GM11168 (cell line): ENCODE results near the gene SLC4A4.

Experiments used
- in situ Hi-C: fragments of 300-500 bp; cut with MboI; formaldehyde crosslinking; loops from one replicate; pipeline ENCODE4 v1.12.0; 2022; ENCODE audit warnings: low sequenced_read_pairs; ENCODE audit not compliant: unreplicated experiment

SLC4A4 gene

GRCh38 chr4:71584585-71584984 is 245.8 kb downstream of the SLC4A4 start:
- in situ Hi-C loops, result no loop called here

GRCh38 chr4:71586087-71586763 is 247.4 kb downstream of the SLC4A4 start:
- in situ Hi-C loops, result no loop called here

GRCh38 chr4:71587995-71588394 is 249.2 kb downstream of the SLC4A4 start:
- in situ Hi-C loops, result no loop called here

DNA sequence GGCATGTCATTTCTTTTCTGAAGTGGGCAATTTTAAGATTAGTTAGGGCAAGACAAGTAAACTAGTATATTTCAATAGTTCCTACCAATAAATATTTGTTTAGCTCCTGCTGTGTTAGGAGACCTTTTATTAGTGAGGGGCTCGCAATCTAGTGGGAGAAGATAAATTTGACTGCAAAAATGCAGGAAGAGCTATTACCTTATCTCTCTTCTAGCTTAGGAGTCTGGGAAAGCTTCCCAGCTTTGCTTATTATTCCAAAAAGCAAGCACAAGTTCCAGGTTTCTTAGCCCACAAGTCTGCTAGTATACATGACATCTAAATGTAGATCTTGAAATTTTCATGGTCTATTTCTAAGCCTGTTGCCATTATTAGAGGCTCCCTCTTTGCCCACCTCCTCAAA is 254.0 kb downstream of the SLC4A4 start:
- in situ Hi-C loops, result no loop called here

DNA sequence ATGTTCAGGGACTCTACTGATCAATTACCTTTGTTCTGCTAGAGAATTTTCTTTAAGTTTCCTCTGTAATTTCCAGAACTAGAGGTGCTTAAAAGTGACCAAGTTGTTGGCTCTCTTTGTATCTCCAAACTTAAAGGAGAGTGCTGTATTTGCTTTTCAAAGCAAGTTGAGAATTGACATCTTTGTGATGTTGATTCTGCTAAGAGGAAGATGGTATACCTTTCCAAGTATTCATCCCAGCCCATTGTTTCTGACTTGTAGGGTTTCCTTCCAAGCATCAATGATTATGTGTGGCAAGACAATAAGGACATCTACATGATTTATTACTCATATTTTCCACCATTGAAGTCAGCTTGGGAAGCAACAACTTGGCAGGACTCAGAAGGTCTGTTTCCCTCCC is 254.5 kb downstream of the SLC4A4 start:
- in situ Hi-C loops, result no loop called here

GRCh38 chr4:71595576-71596108 is 256.8 kb downstream of the SLC4A4 start:
- in situ Hi-C loops, result no loop called here

GRCh38 chr4:71599578-71599977 is 260.8 kb downstream of the SLC4A4 start:
- in situ Hi-C loops, result no loop called here

- in situ Hi-C loops, result no loop called here
Measured at GRCh38 chr4:71602289-71602900, 263.6 kb downstream of the SLC4A4 start.

DNA sequence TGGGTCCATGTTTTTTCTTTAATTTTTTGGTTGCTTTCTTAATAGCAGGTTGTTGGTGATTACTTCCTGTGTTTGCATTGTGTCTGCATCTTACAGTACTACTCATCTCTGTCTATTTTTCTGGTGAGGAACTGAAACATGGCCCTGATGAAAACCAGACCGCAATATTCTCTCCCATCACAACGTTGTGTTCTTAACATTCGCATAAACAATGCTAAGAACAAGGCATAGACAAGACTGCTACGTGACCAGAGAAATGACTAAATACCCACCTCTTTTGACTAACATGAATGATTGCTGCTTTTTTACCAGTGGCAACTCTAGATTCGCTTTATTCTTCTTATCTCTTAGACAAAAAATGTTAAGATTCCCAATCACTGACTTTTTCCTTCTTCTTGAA is 266.0 kb downstream of the SLC4A4 start:
- in situ Hi-C loops, result no loop called here

DNA sequence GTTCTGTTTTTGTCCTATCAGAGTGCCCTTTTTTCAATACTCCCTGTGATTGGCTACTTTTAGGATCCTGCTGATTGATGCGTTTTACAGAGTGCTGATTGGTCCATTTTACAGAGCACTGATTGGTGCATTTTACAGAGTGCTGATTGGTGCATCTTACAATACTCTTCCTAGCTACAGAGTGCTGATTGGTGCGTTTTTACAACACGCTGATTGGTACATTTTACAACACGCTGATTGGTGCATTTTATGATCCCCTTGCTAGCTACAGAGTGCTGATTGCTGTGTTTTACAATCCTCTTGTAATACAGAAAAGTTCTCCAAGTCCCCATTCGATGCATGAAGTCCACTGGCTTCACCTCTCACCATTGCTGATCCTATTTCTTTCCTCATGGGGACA is 268.3 kb downstream of the SLC4A4 start:
- in situ Hi-C loops, result no loop called here

DNA sequence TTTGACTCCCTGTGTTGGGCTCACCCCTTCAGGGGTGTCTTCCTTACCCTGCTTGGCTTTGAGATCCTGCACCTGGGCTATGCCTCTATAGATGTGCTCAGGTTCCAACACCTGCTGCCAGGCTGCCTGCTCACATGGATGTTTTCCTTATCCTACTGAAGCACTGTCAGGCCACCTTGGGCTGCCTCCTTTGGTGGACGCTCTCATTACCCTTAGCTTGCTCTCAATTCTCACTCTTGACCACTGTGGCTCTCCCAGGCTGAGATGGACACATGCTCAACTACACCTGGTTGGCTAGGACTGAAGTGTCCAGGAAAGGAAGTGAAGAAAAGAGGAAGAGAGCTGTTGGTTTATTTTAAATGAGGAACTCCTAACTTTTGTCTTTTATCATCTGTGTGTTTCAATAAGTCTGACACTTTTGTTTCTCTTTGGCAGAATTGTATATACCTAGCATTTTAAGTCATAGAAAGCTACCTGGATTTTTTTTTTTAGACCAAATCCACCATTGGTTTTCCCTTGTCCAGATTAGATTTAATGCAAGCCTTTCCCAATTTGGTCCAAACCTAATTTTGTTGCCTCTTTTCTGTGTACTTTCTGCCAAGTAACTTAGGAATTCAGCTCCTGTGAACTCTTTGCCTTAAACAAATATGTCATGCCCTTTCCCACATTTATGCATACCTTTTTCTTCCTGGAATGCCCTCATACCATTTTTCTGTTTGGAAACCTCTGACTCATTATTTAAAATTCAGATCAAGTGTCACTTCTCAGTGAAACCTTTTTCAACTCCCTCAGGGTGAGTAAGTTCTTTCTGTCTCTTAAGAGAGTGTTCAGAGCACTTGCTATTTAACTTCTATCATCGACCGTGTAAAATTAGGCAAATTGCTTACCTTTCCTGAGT is 269.2 kb downstream of the SLC4A4 start:
- in situ Hi-C loops, result no loop called here

DNA sequence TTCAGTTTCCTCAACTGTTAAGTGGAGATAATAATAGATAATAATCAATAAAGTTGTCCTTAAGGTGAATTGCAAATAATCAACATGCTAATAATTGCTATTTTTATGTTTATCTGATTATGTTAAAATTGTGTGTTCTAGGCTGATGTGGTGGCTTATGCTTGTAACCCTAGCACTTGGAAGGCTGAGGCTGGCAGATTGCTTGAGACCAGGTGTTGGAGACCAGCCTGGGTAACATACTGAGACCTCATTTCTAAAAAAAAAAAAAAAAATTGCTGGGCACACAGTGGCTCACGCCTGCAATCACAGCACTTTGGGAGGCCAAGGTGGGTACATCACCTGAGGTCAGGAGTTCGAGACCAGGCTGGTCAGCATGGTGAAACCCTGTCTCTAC is 269.9 kb downstream of the SLC4A4 start:
- in situ Hi-C loops, result no loop called here

DNA sequence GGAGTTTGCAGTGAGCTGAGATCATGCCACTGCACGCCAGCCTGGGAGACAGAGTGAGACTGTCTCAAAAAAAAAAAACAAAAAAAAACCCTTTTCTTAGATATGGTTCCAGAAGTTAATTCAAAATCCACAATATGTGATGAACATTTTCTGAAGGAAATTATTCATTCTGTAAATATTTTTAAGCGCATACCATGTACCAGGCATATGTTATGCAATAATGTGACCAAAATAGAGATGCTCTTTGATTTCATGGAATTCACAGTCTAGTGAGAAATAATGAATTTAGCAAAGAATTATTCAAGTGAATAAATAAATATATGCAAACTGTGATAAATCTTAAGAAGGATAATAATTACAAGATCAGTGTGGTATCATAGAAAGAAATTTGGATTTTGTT is 270.3 kb downstream of the SLC4A4 start:
- in situ Hi-C loops, result no loop called here

DNA sequence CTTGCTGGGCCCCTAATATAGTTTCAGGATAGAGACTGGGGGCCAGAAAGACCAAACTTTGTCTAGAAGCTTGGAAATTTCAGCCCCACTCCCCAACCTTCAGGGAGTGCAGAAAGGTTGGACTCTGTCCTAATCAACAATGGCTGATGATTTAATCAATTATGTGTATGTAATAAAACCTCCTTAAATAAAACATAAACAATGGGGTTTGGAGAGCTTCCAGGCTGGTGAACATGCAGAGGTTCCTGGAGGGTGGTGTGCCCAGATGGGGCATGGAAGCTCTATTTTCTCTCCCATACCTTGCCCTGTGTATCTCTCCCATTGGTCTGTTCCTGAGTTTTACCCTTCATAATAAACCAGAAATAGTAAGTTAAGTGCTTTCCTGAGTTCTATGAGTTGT is 270.8 kb downstream of the SLC4A4 start:
- in situ Hi-C loops, result no loop called here

DNA sequence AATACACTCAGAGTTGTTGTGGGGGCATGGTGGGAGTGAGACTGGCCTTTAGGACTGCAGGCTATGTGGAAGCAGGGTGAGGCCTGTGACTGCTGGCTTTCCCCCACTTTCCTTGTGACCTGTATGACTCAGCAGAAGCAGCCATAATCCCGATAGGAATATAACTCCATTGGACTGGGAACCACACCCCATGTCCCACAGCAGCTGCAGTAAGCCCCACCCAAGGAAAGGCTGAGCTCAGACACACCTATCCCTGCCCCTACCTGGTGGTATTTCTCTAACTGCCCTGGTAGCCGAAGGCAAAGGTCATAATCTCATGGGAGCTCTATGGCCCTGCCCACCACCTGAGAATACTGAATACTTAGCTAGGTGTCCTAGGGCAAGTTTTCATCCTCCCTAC is 275.8 kb downstream of the SLC4A4 start:
- in situ Hi-C loops, result no loop called here

DNA sequence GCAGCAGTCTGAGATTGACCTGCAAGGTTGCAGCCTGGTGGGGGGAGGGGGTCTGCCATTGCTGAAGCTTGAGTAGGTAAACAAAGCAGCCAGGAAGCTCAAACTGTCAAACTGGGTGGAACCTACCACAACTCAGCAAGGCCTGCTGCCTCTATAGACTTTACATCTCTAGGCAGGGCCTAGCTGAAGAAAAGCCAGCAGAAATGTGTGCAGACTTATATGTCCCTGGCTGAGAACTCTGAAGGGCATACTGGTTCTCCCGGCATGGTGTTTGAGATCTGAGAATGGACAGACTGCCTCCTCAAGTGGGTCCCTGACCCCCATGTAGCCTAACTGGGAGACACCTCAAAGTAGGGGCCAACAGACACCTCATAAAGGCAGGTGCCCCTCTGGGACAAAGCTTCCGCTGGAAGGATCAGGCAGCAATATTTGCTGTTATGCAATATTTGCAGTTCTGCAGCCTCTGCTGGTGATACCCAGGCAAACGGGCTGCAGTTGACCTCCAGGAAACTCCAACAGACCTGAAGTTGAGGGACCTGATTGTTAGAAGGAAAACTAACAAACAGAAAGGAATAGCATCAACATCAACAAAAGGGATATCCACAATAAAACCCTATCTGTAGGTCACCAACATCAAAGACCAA is 277.5 kb downstream of the SLC4A4 start:
- in situ Hi-C loops, result no loop called here
